Upper lobe of left lung (tissue), 4 donors: ENCODE data around the gene WDR76.
"Not testable (repeated sequence)": the region's sequence is repeated elsewhere in the genome, so short reads cannot be mapped to it uniquely, and the experiment has no call there.

Experiments
- EP300 ChIP-seq, 4 donors: sonication (generic); formaldehyde crosslinking; IDR thresholded peaks; one replicate each; pipeline ENCODE4 v1.5.1; 2017; ENCODE audit warnings: antibody characterized with exemption in 4 of 4, control low read depth in 2 of 4
- POLR2A ChIP-seq, 4 donors: fragments of 450-650 bp; IDR thresholded peaks; one replicate each; pipeline ENCODE4 v1.5.1; 2016 to 2017; ENCODE audit warnings: antibody characterized with exemption in 4 of 4, mild to moderate bottlenecking in 2 of 4
- POLR2AphosphoS5 ChIP-seq, 2 donors: sonication (generic); formaldehyde crosslinking; IDR thresholded peaks; one replicate each; pipeline ENCODE4 v1.5.1; 2017; ENCODE audit warnings: antibody characterized with exemption in 2 of 2
- TF ChIP-seq, protein P1 (sequence below), 6 experiments: fragments of 450-650 bp in 4 of 6; fragments of 200-600 bp in 2 of 6; sonication (generic) in 2 of 6; IDR thresholded peaks; one replicate each; pipeline ENCODE4 v1.5.1; 2016 to 2019; ENCODE audit warnings: antibody characterized with exemption in 6 of 6

DNA sequence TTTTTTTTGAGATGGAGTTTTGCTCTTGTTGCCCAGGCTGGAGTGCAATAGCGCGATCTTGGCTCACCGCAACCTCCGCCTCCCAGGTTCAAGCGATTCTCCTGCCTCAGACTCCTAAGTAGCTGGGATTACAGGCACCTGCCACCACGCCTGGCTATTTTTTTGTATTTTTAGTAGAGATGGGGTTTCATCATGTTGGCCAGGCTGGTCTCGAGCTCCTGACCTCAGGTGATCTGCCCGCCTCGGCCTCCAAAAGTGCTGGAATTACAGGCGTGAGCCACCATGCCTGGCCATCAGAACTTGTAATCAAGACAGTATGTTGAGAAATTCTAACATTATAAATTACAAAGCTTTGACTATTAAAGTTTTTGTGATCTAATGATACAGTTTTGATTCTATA, 39.8 kb downstream of the WDR76 start:
- TF ChIP-seq, protein P1, sequence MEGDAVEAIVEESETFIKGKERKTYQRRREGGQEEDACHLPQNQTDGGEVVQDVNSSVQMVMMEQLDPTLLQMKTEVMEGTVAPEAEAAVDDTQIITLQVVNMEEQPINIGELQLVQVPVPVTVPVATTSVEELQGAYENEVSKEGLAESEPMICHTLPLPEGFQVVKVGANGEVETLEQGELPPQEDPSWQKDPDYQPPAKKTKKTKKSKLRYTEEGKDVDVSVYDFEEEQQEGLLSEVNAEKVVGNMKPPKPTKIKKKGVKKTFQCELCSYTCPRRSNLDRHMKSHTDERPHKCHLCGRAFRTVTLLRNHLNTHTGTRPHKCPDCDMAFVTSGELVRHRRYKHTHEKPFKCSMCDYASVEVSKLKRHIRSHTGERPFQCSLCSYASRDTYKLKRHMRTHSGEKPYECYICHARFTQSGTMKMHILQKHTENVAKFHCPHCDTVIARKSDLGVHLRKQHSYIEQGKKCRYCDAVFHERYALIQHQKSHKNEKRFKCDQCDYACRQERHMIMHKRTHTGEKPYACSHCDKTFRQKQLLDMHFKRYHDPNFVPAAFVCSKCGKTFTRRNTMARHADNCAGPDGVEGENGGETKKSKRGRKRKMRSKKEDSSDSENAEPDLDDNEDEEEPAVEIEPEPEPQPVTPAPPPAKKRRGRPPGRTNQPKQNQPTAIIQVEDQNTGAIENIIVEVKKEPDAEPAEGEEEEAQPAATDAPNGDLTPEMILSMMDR (IDR thresholded peaks at IDR 0.05): not testable (repeated sequence)
- TF ChIP-seq POLR2A, POLR2AphosphoS5, EP300 (IDR thresholded peaks at IDR 0.05): not testable (repeated sequence)
